Measurements from ENCODE around the gene LYAR. TPM values are rescaled to one million over a fixed set of nuclear protein-coding genes. Genes with fewer than 3 reads are reported as not detected.

Gene LYAR
- total RNA-seq, 1 experiment from 2014 or later: 15.7 TPM

DNA sequence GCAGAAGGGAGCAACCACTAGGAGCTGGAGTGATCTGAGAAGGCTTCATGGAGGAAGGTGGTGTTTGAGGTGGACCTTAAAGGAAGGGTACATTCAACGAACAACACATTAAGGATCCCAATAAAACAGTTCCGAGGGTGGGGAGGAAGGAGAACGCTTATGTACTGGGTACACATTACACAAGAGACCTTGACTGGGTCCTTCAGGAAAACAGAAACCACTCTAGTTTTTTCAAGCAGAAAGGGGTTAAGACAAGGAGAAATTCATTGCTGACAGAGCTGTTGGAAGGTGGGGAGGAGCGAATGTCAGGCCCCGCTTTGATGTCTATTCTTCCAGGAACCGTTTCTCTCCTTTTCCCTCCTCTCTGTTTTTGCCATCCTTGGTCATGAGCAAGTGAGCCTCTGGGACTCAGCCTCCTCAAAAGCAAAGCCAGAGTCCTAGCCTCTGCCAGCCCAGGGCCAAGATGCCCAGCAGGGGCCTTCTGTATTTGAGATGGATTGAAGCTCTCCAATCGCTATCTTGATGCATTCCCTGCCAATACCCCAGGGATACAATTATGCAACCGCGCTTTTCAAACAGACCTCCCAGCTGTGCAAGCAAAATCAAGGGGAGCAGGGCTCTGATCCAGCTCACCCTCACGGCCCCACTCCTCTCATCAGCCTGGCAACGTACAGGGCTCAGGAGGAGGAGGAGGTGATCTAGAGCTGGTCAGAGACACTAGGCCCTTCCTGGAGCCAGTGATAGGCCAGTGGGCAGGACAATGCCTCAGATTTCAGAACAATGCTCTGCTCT lies 48.5 kb upstream of the LYAR start:
- no peak overlapping the region for H3K4me2 ChIP-seq

DNA sequence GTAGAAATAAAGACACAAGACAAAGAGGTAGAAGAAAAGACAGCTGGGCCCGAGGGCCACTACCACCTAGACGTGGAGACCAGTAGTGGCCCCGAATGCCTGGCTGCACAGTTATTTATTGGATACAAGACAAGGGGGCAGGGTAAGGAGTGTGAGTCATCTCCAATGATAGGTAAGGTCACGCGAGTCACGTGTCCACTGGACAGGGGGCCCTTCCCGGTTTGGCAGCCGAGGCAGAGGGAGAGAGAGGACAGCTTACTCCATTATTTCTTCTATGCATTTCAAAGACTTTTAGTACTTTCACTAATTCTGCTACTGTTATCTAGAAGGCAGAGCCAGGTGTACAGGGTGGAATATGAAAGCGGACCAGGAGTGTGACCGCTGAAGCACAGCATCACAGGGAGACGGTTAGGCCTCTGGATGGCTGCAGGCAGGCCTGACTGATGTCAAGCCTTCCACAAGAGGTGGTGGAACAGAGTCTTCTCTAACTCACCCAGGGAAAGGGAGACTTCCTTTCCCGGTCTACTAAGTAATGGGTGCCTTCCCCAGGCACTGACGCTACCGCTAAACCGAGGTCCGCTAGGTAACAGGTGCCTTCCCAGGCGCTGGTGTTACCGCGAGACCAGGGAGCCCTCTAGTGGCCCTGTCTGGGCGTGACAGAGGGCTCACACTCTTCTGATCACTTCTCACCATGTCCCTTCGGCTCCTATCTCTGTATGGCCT lies 45.0 kb upstream of the LYAR start:
- TF ChIP-seq CTCF (conservative IDR thresholded peaks at IDR 0.05): peak; percentile 68
- TF ChIP-seq EZH2 (IDR thresholded peaks at IDR 0.05; ENCODE audit: low read depth): no peak
- H3K9me2 ChIP-seq (ENCODE audit: insufficient read depth): no peaks in the 10 kb centered on the region
- no peaks in the 10 kb centered on the region for H4K20me1 ChIP-seq (ENCODE audit: insufficient read depth)
- no peaks in the 10 kb centered on the region for H3K36me3 ChIP-seq (ENCODE audit: low read depth)
- no TSS peak for BruUV-seq (replicated peaks)
- no peak overlapping the region for H3K4me3 ChIP-seq
- no peaks in the 10 kb centered on the region for H3K4me1 ChIP-seq (replicated peaks; ENCODE audit: insufficient read depth)
- H2AFZ ChIP-seq: no peak overlapping the region
- H3F3A ChIP-seq (ENCODE audit: insufficient read depth, low read depth): no peaks in the 10 kb centered on the region
- peak; percentile 40 to 67 for DNase-seq
- CTCF ChIA-PET: interaction anchor here (0.6 kb wide), 1 partner anchor 1241 kb away, joined by 3 read pairs; no protein-coding TSS in a partner anchor
- H3K4me2 ChIP-seq: no peak overlapping the region
- intact Hi-C loops (cut with micrococcal nuclease; ENCODE audit: unreplicated experiment): loop anchor here (2.0 kb wide), 2 partner anchors 74 to 82 kb away; no protein-coding TSS in a partner anchor
- H3K27me3 ChIP-seq (ENCODE audit: insufficient read depth, low read depth): peaks cover 21% of the 10 kb centered on the region
- H3K79me2 ChIP-seq (ENCODE audit: low read depth): no peaks in the 10 kb centered on the region
- H3K27ac ChIP-seq: no peak overlapping the region
- POLR2A ChIA-PET (ENCODE audit: unreplicated experiment): no interaction called here
- H3K9me3 ChIP-seq (ENCODE audit: insufficient read depth, low read depth): no peaks in the 10 kb centered on the region

More for the DNA sequence above, 48.5 kb upstream of the LYAR start:
- H3K79me2 ChIP-seq (ENCODE audit: low read depth): no peaks in the 10 kb centered on the region
- peaks cover 29% of the 10 kb centered on the region for H3K27me3 ChIP-seq (ENCODE audit: insufficient read depth, low read depth)
- intact Hi-C loops (cut with micrococcal nuclease; ENCODE audit: unreplicated experiment): no loop called here
- TF ChIP-seq EZH2 (IDR thresholded peaks at IDR 0.05; ENCODE audit: low read depth) (no peak), CTCF (conservative IDR thresholded peaks at IDR 0.05) (no peak)
- POLR2A ChIA-PET (ENCODE audit: unreplicated experiment): no interaction called here
- no peak overlapping the region for H2AFZ ChIP-seq
- no peaks in the 10 kb centered on the region for H4K20me1 ChIP-seq (ENCODE audit: insufficient read depth)
- BruUV-seq (replicated peaks): no TSS peak
- no peak overlapping the region for H3K27ac ChIP-seq
- H3K4me3 ChIP-seq: no peak overlapping the region
- no peaks in the 10 kb centered on the region for H3K9me2 ChIP-seq (ENCODE audit: insufficient read depth)
- no peaks in the 10 kb centered on the region for H3K9me3 ChIP-seq (ENCODE audit: insufficient read depth, low read depth)
- no peak for DNase-seq
- CTCF ChIA-PET: no interaction called here
- no peaks in the 10 kb centered on the region for H3K4me1 ChIP-seq (replicated peaks; ENCODE audit: insufficient read depth)
- H3K36me3 ChIP-seq (ENCODE audit: low read depth): no peaks in the 10 kb centered on the region
- no peaks in the 10 kb centered on the region for H3F3A ChIP-seq (ENCODE audit: insufficient read depth, low read depth)

GRCh38 chr4:4333265-4333706 lies 43.3 kb upstream of the LYAR start:
- intact Hi-C loops (cut with micrococcal nuclease; ENCODE audit: unreplicated experiment): no loop called here
- TF ChIP-seq EZH2 (IDR thresholded peaks at IDR 0.05; ENCODE audit: low read depth) (no peak), CTCF (conservative IDR thresholded peaks at IDR 0.05) (no peak)
- DNase-seq: peak in 1 of 2 experiments; percentile 46
- ChIA-PET CTCF (interaction anchor here (0.6 kb wide), 1 partner anchor 81 kb away, joined by 11 read pairs; no protein-coding TSS in a partner anchor), POLR2A (ENCODE audit: unreplicated experiment) (no interaction called here)
- Histone ChIP-seq H3K9me3 (ENCODE audit: insufficient read depth, low read depth) (no peaks in the 10 kb centered on the region), H3F3A (ENCODE audit: insufficient read depth, low read depth) (no peaks in the 10 kb centered on the region), H3K4me3 (no peak overlapping the region), H3K4me1 (replicated peaks; ENCODE audit: insufficient read depth) (no peaks in the 10 kb centered on the region), H3K27me3 (ENCODE audit: insufficient read depth, low read depth) (peaks cover 18% of the 10 kb centered on the region), H3K27ac (no peak overlapping the region), H2AFZ (no peak overlapping the region), H3K36me3 (ENCODE audit: low read depth) (no peaks in the 10 kb centered on the region), H3K79me2 (ENCODE audit: low read depth) (no peaks in the 10 kb centered on the region), H3K4me2 (no peak overlapping the region), H4K20me1 (ENCODE audit: insufficient read depth) (no peaks in the 10 kb centered on the region), H3K9me2 (ENCODE audit: insufficient read depth) (no peaks in the 10 kb centered on the region)
- no TSS peak for BruUV-seq (replicated peaks)
